Naive B cell (primary cell): ENCODE results near the gene SERTAD3. TPM values are rescaled to one million over a fixed set of nuclear protein-coding genes. Genes with fewer than 3 reads are reported as not detected.
A peak's percentile ranks its signal among the peaks of the same experiment; 100 is the strongest.
"Not testable (repeated sequence)": the region's sequence is repeated elsewhere in the genome, so short reads cannot be mapped to it uniquely, and the experiment has no call there.

Experiments
- ATAC-seq, 2 donors: fragments of 150-1000 bp; cut with Tn5 transposase; 2 replicates each; pipeline ENCODE4 v1.10.0; 2021; ENCODE audit warnings: low read depth in 2 of 2, mild to moderate bottlenecking in 2 of 2, moderate library complexity in 2 of 2
- DNase-seq: peaks from one replicate; pipeline ENCODE4 v3.0.0; 2022
- H3K27ac Mint-ChIP-seq, 6 donors: one replicate each; pipeline ENCODE4 v1.8.0; 2020 to 2022; ENCODE audit warnings: mild to moderate bottlenecking in 6 of 6, mixed read lengths in 6 of 6, moderate library complexity in 5 of 6, inconsistent platforms in 2 of 6
- H3K27me3 Mint-ChIP-seq, 3 donors: one replicate each; pipeline ENCODE4 v1.8.0; 2021 to 2022; ENCODE audit warnings: mixed read lengths in 3 of 3, mild to moderate bottlenecking in 1 of 3
- H3K36me3 Mint-ChIP-seq, 2 donors: one replicate each; pipeline ENCODE4 v1.8.0; 2020 to 2022; ENCODE audit warnings: mixed read lengths in 2 of 2, inconsistent platforms in 1 of 2, mild to moderate bottlenecking in 1 of 2
- H3K4me1 Mint-ChIP-seq, 3 donors: one replicate each; pipeline ENCODE4 v1.8.0; 2020 to 2022; ENCODE audit warnings: mixed read lengths in 3 of 3, inconsistent platforms in 1 of 3, mild to moderate bottlenecking in 1 of 3, moderate library complexity in 1 of 3
- H3K4me3 Mint-ChIP-seq, 8 donors: one replicate each; pipeline ENCODE4 v1.8.0; 2020 to 2022; ENCODE audit warnings: mild to moderate bottlenecking in 8 of 8, mixed read lengths in 8 of 8, moderate library complexity in 8 of 8, inconsistent platforms in 2 of 8
- H3K9me3 Mint-ChIP-seq, 7 donors: one replicate each; pipeline ENCODE4 v1.8.0; 2020 to 2022; ENCODE audit warnings: mixed read lengths in 7 of 7, mild to moderate bottlenecking in 5 of 7, inconsistent platforms in 2 of 7, moderate library complexity in 1 of 7
- polyA plus RNA-seq, 6 donors: library from polyadenylated mRNA; unstranded; fragments of 300-500 nt; fragmentation: Illumina TruSeq; gene quantifications; one replicate each; pipeline ENCODE4 v1.2.3, GENCODE V29; 2021; ENCODE audit warnings: low read depth in 6 of 6

The SERTAD3 gene
- polyA plus RNA-seq, 6 donors from 2014 or later, result 9.8 to 17.6 (median 13.3) TPM

GRCh38 chr19:40411958-40412499 is 32.1 kb downstream of the SERTAD3 start:
- peaks cover 5 to 12% (median 12%) of the 10 kb centered on the region in 3 donors for H3K4me1 Mint-ChIP-seq
- ATAC-seq, result no peak
- peaks cover 0 to 17% (median 14%) of the 10 kb centered on the region in 3 donors for H3K27me3 Mint-ChIP-seq
- no peaks in the 10 kb centered on the region for H3K9me3 Mint-ChIP-seq
- H3K4me3 Mint-ChIP-seq, result peak overlapping the region in 1 of 8 donors; percentile 3
- H3K36me3 Mint-ChIP-seq, result no peaks in the 10 kb centered on the region
- peak overlapping the region in 1 of 6 donors; percentile 32 for H3K27ac Mint-ChIP-seq
- DNase-seq, result no peak

- H3K27me3 Mint-ChIP-seq, result peaks cover 0 to 17% (median 14%) of the 10 kb centered on the region in 3 donors
- H3K27ac Mint-ChIP-seq, result peak overlapping the region in 1 of 6 donors; percentile 26
- ATAC-seq, result no peak
- no peaks in the 10 kb centered on the region for H3K9me3 Mint-ChIP-seq
- DNase-seq, result no peak
- H3K4me1 Mint-ChIP-seq, result peaks cover 4 to 9% (median 8%) of the 10 kb centered on the region in 3 donors
- no peaks in the 10 kb centered on the region for H3K36me3 Mint-ChIP-seq
- no peak overlapping the region for H3K4me3 Mint-ChIP-seq
Measured at GRCh38 chr19:40411125-40411842, 32.9 kb downstream of the SERTAD3 start.

- peaks cover 0 to 2% (median 0%) of the 10 kb centered on the region in 7 donors for H3K9me3 Mint-ChIP-seq
- peaks cover 5 to 10% (median 7%) of the 10 kb centered on the region in 3 donors for H3K4me1 Mint-ChIP-seq
- peaks cover 0 to 17% (median 14%) of the 10 kb centered on the region in 3 donors for H3K27me3 Mint-ChIP-seq
- no peaks in the 10 kb centered on the region for H3K36me3 Mint-ChIP-seq
- H3K27ac Mint-ChIP-seq, result no peak overlapping the region
- H3K4me3 Mint-ChIP-seq, result no peak overlapping the region
- DNase-seq, result no peak
- ATAC-seq, result peak in 1 of 2 donors; percentile 34
Measured at GRCh38 chr19:40410030-40410389, 34.1 kb downstream of the SERTAD3 start.

- H3K27ac Mint-ChIP-seq, ATAC-seq, DNase-seq, H3K36me3 Mint-ChIP-seq, H3K4me3 Mint-ChIP-seq, H3K9me3 Mint-ChIP-seq: not testable (repeated sequence)
- Mint-ChIP-seq H3K4me1 (peaks cover 11 to 17% (median 16%) of the 10 kb centered on the region in 3 donors), H3K27me3 (peaks cover 0 to 13% (median 11%) of the 10 kb centered on the region in 3 donors)
Measured at GRCh38 chr19:40408598-40408925, 35.6 kb downstream of the SERTAD3 start.

GRCh38 chr19:40407714-40408597 is 36.2 kb downstream of the SERTAD3 start:
- DNase-seq (no peak), ATAC-seq (no peak)
- Mint-ChIP-seq H3K36me3 (no peaks in the 10 kb centered on the region), H3K27me3 (peaks cover 0 to 9% (median 6%) of the 10 kb centered on the region in 3 donors), H3K4me1 (peaks cover 17 to 21% (median 18%) of the 10 kb centered on the region in 3 donors), H3K9me3 (peaks cover 0 to 3% (median 0%) of the 10 kb centered on the region in 7 donors), H3K27ac (no peak overlapping the region), H3K4me3 (peak overlapping the region in 1 of 8 donors; percentile 24)

GRCh38 chr19:40403262-40403984 is 40.7 kb downstream of the SERTAD3 start:
- peak; percentile 66 to 70 for ATAC-seq
- H3K4me1 Mint-ChIP-seq, result peaks cover 22 to 35% (median 26%) of the 10 kb centered on the region in 3 donors

GRCh38 chr19:40400559-40400958 is 43.6 kb downstream of the SERTAD3 start:
- Mint-ChIP-seq H3K27ac (peak overlapping the region in 1 of 6 donors; percentile 31), H3K4me1 (peaks cover 18 to 31% (median 19%) of the 10 kb centered on the region in 3 donors), H3K27me3 (peaks cover 0 to 34% (median 29%) of the 10 kb centered on the region in 3 donors), H3K4me3 (peak overlapping the region in 1 of 8 donors; percentile 48), H3K36me3 (no peaks in the 10 kb centered on the region), H3K9me3 (peaks cover 0 to 4% (median 0%) of the 10 kb centered on the region in 7 donors)
- ATAC-seq, result no peak
- DNase-seq, result no peak

More at GRCh38 chr19:40403262-40403984, 40.7 kb downstream of the SERTAD3 start:
- H3K27me3 Mint-ChIP-seq, result peaks cover 0 to 29% (median 23%) of the 10 kb centered on the region in 3 donors
- peak; percentile 74 for DNase-seq
- H3K4me3 Mint-ChIP-seq, result peak overlapping the region; percentile 77 to 99 (median 96)
- H3K9me3 Mint-ChIP-seq, result peaks cover 0 to 4% (median 0%) of the 10 kb centered on the region in 7 donors
- peak overlapping the region in 5 of 6 donors; percentile 64 to 96 (median 83) for H3K27ac Mint-ChIP-seq
- H3K36me3 Mint-ChIP-seq, result no peaks in the 10 kb centered on the region

- Mint-ChIP-seq H3K4me1 (peaks cover 10 to 19% (median 12%) of the 10 kb centered on the region in 3 donors), H3K4me3 (peak overlapping the region in 4 of 8 donors; percentile 27 to 82 (median 29)), H3K27me3 (peaks cover 0 to 34% (median 29%) of the 10 kb centered on the region in 3 donors), H3K27ac (peak overlapping the region in 3 of 6 donors; percentile 2 to 69 (median 38)), H3K36me3 (no peaks in the 10 kb centered on the region), H3K9me3 (peaks cover 0 to 4% (median 0%) of the 10 kb centered on the region in 7 donors)
- ATAC-seq (peak; percentile 47 to 69), DNase-seq (no peak)
Measured at GRCh38 chr19:40398417-40399131, 45.6 kb downstream of the SERTAD3 start.

GRCh38 chr19:40397568-40397906 is 46.6 kb downstream of the SERTAD3 start:
- DNase-seq (no peak), ATAC-seq (no peak)
- no peaks in the 10 kb centered on the region for H3K36me3 Mint-ChIP-seq
- H3K4me1 Mint-ChIP-seq, result peaks cover 6 to 15% (median 8%) of the 10 kb centered on the region in 3 donors
- H3K9me3 Mint-ChIP-seq, result peaks cover 0 to 4% (median 0%) of the 10 kb centered on the region in 7 donors
- H3K27ac Mint-ChIP-seq, result no peak overlapping the region
- H3K27me3 Mint-ChIP-seq, result peaks cover 0 to 34% (median 29%) of the 10 kb centered on the region in 3 donors
- H3K4me3 Mint-ChIP-seq, result no peak overlapping the region

- H3K4me1 Mint-ChIP-seq, result peaks cover 6 to 15% (median 8%) of the 10 kb centered on the region in 3 donors
- no peak for DNase-seq
Measured at GRCh38 chr19:40396886-40397567, 47.1 kb downstream of the SERTAD3 start.

GRCh38 chr19:40395956-40396355 is 48.2 kb downstream of the SERTAD3 start:
- Mint-ChIP-seq H3K4me3 (no peak overlapping the region), H3K27ac (no peak overlapping the region), H3K4me1 (peaks cover 6 to 15% (median 8%) of the 10 kb centered on the region in 3 donors), H3K9me3 (peaks cover 0 to 4% (median 0%) of the 10 kb centered on the region in 7 donors), H3K27me3 (peaks cover 0 to 29% (median 21%) of the 10 kb centered on the region in 3 donors), H3K36me3 (no peaks in the 10 kb centered on the region)
- ATAC-seq (no peak), DNase-seq (no peak)

More at GRCh38 chr19:40396886-40397567, 47.1 kb downstream of the SERTAD3 start:
- Mint-ChIP-seq H3K4me3 (no peak overlapping the region), H3K9me3 (peaks cover 0 to 4% (median 0%) of the 10 kb centered on the region in 7 donors), H3K27ac (no peak overlapping the region), H3K36me3 (no peaks in the 10 kb centered on the region), H3K27me3 (peaks cover 0 to 34% (median 29%) of the 10 kb centered on the region in 3 donors)
- ATAC-seq, result no peak
